GM12892 (cell line): ENCODE results near the gene KDM3B.
"Not testable (repeated sequence)": the region's sequence is repeated elsewhere in the genome, so short reads cannot be mapped to it uniquely, and the experiment has no call there.

Source experiments
- DNase-seq: peaks from one replicate; pipeline ENCODE4 v3.0.0; 2011; ENCODE audit not compliant: insufficient read length
- FAIRE-seq: peaks from 2 replicates; lab custom pipeline; 2011; peaks lifted over from hg19 to GRCh38; lab: Jason Lieb, UNC
- POLR2A ChIP-seq: IDR thresholded peaks from 2 replicates; pipeline ENCODE4 v1.6.1; 2011; ENCODE audit warnings: low read depth, low read length, control low read depth
- POLR2AphosphoS5 ChIP-seq: IDR thresholded peaks from 2 replicates; pipeline ENCODE4 v1.6.1; 2011; ENCODE audit warnings: low read depth, low read length, control low read depth
- TAF1 ChIP-seq: IDR thresholded peaks from 2 replicates; pipeline ENCODE4 v1.6.1; 2011; ENCODE audit warnings: low read depth, mild to moderate bottlenecking, control low read depth, low read length, borderline replicate concordance

The KDM3B gene

GRCh38 chr5:138369706-138370105 is 17.2 kb downstream of the KDM3B start:
- no peak for TF ChIP-seq POLR2AphosphoS5
- TF ChIP-seq TAF1: no peak
- no peak for TF ChIP-seq POLR2A
- DNase-seq (no peak), FAIRE-seq (no peak)

DNA sequence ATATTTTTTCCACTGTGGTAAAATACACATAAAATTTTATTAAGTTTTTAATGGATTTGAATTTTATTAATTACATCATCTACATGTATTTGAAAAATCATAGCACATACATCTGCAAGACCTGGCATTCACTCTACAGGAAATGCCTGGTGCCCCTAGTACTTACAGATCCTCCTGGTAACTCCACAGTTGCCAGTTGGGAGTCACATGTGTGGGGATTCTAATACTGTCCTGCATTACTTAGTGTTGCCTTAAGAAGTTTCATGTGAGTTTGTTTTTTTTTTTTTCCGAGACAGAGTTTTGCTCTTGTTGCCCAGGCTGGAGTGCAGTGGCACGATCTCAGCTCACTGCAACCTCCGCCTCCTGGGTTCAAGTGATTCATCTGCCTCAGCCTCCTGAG is 18.1 kb downstream of the KDM3B start:
- DNase-seq (no peak), FAIRE-seq (no peak)
- TF ChIP-seq POLR2AphosphoS5: no peak
- no peak for TF ChIP-seq POLR2A
- TF ChIP-seq TAF1: no peak

GRCh38 chr5:138371454-138371853 is 19.0 kb downstream of the KDM3B start:
- TF ChIP-seq POLR2AphosphoS5 (no peak), POLR2A (no peak), TAF1 (no peak)
- DNase-seq: no peak
- FAIRE-seq: no peak

- DNase-seq: no peak
- no peak for TF ChIP-seq TAF1
- no peak for TF ChIP-seq POLR2A
- no peak for TF ChIP-seq POLR2AphosphoS5
- FAIRE-seq: peak; percentile 24
These were observed 19.7 kb downstream of the KDM3B start for GRCh38 chr5:138372225-138372624.

GRCh38 chr5:138372653-138373052 is 20.2 kb downstream of the KDM3B start:
- no peak for DNase-seq
- no peak for FAIRE-seq
- TF ChIP-seq TAF1: no peak

DNA sequence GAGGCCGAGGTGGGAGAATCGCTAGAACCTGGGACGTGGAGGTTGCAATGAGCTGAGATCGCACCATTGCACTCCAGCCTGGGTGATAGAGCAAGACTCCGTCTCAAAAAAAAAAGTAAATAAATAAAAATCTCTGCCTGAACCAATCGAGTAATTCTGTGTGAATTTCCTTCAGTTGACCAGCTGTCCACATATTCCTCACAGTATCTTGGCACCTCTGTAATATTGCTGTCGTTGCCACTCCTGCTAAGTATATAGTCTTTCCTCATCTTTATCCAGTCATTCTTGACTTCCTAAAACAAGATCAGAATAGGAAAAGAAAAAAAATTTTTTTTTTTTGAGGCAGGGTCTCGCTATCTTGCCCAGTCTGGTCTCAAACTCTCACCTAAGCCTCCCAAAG is 29.9 kb downstream of the KDM3B start:
- DNase-seq: no peak

DNA sequence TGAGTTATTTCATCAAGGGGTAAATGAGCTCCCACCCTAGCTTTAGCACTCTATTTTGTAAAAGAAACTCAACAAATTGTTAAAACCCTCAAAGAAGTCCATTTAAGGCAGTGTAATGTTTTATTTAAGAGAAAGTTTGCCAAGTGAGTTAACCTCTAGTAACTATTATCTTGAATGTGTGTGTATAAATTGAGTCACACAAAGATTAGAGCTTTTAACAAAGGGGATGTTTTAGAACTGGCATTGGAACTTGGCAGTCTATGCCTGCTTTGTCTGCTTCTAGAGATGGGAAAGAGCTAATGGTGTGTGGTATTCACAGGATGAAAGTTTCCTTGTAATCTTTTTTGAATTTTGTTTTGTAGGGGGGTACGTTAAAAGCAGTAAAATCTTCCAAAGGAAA is 33.2 kb downstream of the KDM3B start:
- TF ChIP-seq POLR2AphosphoS5 (no peak), POLR2A (no peak), TAF1 (no peak)
- FAIRE-seq (no peak), DNase-seq (no peak)

More for the DNA sequence above, 29.9 kb downstream of the KDM3B start:
- no peak for TF ChIP-seq TAF1
- TF ChIP-seq POLR2AphosphoS5: no peak
- TF ChIP-seq POLR2A: no peak
- no peak for FAIRE-seq

DNA sequence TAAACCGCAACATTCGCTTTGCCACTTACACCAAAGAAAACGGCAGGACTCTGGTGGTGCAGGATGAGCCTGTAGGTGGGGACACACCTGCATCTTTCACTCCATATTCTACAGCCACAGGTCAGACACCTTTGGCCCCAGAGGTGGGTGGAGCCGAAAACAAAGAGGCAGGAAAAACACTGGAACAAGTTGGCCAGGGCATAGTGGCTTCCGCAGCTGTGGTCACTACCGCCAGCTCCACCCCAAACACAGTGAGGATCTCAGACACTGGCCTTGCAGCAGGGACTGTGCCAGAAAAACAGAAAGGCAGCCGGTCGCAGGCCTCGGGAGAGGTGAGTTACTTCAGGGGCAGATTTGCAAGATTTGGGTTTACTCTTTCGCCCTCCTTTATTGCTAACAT is 33.8 kb downstream of the KDM3B start:
- DNase-seq (no peak), FAIRE-seq (no peak)
- TF ChIP-seq TAF1 (no peak), POLR2AphosphoS5 (no peak), POLR2A (no peak)

GRCh38 chr5:138389332-138389731 is 36.8 kb downstream of the KDM3B start:
- TF ChIP-seq TAF1 (no peak), POLR2AphosphoS5 (no peak), POLR2A (no peak)
- FAIRE-seq (no peak), DNase-seq (no peak)

DNA sequence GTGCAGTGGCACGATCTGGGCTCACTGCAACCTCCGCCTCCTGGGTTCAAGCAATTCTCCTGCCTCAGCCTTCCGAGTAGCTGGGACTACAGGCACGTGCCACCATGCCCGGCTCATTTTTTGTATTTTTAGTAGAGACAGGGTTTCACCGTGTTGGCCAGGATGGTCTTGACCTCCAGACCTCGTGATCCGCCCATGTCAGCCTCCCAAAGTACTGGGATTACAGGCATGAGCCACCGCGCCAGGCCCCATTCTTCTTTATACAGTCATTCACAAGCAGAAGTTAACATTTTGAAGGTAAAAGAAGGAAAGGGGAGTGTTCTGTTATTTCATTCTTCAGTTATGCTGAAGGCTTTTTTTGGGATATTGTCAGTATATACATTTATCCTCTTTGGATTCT is 37.4 kb downstream of the KDM3B start:
- FAIRE-seq, DNase-seq: not testable (repeated sequence)

DNA sequence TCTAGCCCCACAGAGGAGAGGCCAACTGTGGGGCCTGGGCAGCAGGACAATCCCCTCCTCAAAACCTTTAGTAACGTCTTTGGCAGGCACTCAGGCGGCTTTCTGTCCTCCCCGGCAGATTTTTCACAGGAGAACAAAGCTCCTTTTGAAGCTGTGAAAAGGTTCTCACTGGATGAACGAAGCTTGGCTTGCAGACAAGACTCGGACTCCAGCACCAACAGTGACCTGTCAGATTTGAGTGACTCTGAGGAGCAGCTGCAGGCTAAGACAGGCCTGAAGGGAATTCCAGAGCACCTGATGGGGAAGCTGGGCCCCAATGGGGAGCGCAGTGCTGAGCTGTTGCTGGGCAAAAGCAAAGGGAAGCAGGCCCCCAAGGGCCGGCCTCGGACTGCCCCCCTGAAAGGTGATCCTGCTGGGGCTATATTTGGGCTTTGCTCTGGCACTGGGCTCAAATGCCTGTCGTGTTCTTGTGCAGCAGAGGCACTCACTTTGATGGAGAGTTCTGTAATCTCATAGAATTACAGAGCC is 39.4 kb downstream of the KDM3B start:
- TF ChIP-seq POLR2AphosphoS5 (no peak), POLR2A (no peak), TAF1 (no peak)

DNA sequence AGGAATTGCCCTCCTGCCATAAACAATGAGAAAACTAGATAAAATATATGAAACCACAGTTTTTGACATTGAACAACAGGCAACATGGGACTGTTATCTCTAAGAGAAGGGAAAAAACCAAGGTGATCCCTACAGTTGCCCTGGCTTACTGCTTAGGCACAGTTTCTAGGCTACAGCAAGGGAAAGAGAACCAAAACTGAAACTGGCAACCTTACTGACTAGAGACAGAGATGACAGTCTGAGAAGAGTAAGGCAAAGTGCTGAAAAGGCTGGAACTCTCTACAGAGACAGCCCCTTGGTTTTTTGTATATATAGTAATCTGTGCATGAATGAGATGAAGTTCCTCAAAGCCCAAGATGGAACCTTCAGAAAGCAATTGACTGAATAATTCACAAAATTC is 50.2 kb downstream of the KDM3B start:
- no peak for TF ChIP-seq POLR2A
- no peak for TF ChIP-seq POLR2AphosphoS5
- DNase-seq (no peak), FAIRE-seq (peak; percentile 65)

More for the DNA sequence above, 39.4 kb downstream of the KDM3B start:
- DNase-seq (no peak), FAIRE-seq (no peak)

DNA sequence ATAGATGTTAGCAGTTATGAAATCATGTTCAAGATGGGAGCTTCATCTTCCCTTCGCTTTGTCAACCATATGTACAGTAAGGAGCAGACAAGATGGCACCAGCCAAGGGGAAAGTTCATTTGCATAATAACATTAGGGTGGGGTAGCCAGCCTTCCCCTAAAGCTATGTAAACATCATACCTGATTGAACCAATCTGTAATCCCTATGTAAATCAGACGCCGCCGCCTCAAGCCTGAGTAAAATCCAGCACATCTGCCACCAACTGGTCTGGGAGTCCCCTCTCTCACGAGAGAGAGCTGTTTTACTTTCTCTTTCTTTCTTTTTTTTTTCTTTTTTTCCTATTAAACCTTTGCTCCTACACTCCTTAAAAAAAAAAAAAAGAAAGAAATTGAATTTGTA is 55.5 kb downstream of the KDM3B start:
- FAIRE-seq (no peak), DNase-seq (no peak)
- no peak for TF ChIP-seq POLR2A

GRCh38 chr5:138410996-138411640 is 58.6 kb downstream of the KDM3B start:
- not testable (repeated sequence) for FAIRE-seq, DNase-seq
